GM21717 (cell line): ENCODE results near the gene CREM.

Source experiments
- ATAC-seq: cut with Tn5 transposase; IDR thresholded peaks from one replicate; pipeline ENCODE4 v1.9.1; 2021; ENCODE audit warnings: mild to moderate bottlenecking, moderate library complexity; ENCODE audit not compliant: unreplicated experiment

The CREM gene

GRCh38 chr10:35133586-35133985, 6.9 kb downstream of the CREM start:
- ATAC-seq = no peak

DNA sequence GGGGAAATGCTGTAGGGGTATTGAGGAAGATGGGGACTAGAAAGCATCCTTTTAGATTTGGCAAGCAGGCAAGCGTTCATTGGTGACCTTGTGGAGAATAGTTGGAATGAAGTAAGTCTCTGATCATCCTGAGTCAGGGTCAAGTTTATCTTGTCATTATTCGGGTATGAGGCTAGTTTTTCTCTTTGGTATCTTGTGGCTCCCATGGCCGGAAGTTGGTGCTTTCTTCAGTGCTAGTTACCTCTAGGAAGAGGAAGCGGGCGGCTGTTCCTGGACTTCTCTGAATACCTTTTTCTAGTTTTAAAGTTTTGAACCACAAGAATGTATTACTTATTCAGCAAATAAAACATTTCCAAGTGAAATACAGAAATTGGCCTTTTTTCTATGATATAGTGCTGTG, 9.2 kb downstream of the CREM start:
- ATAC-seq = no peak

DNA sequence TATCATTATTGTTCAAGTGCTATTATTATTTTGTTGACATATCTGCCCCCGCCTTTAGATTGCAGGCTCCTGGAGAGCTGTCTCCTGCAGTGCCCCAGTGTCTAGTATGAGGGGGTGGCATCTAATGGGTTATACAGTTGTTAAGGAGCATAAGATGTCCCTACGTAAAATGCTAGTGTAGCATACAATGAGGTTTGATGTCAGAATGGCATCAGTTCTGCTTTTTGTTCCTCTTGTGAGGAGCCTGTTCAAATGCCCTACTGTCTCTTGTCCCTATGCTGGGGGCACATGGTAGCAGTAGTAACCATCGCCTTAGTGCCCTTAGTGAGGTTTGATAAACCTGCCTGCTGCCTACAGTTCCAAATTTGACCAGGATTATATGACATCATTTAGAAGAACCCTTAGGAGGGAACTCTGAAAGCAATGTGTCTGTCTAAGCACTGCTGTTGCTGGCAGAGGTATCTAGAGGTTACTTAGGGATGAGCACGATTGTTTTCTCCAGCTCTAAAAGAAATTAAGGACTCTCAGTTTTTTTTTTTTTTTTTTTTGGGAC, 9.7 kb downstream of the CREM start:
- ATAC-seq = peak; percentile 51

GRCh38 chr10:35140126-35140525, 13.5 kb downstream of the CREM start:
- no peak for ATAC-seq

DNA sequence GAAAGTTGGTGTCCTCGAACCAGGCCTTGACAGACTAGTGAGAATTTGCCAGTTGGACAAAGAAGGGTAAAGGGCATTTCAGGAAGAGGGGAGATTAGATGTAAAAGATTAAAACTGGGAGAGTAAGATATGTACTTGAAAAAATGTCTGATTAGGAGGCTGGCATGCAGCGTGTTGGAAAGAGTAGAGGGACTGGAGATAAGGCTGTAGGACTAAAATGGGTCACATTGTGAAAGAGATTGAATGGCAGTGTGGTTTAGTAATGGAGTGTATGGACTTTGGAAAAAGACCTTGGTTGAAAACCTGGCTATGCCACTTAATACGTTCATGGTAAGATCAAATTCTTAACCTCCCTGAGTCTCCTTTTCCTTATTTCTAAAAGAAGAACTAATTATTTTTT, 14.1 kb downstream of the CREM start:
- ATAC-seq = no peak

GRCh38 chr10:35150308-35150707, 23.7 kb downstream of the CREM start:
- no peak for ATAC-seq

- ATAC-seq = no peak
These were observed 26.3 kb downstream of the CREM start for GRCh38 chr10:35152992-35153391.

- ATAC-seq = no peak
These were observed 27.1 kb downstream of the CREM start for GRCh38 chr10:35153716-35154115.

DNA sequence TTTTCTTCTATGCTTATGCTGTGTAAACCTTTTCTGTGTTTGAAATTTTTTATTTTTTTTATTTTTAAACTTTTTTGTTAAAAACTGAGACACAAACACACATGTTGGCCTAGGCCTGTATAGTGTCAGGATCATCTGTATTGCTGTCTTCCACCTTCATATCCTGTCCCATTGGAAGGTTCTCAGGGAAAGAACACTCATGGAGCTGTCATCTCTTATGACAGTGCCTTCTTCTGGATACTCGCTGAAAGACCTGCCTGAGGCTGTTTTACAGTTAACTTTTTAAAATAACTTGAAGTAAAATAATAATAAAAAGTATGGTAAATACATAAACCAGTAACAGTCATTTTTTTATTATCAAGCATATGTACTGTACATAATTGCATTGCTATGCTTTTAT, 34.1 kb downstream of the CREM start:
- ATAC-seq = no peak

DNA sequence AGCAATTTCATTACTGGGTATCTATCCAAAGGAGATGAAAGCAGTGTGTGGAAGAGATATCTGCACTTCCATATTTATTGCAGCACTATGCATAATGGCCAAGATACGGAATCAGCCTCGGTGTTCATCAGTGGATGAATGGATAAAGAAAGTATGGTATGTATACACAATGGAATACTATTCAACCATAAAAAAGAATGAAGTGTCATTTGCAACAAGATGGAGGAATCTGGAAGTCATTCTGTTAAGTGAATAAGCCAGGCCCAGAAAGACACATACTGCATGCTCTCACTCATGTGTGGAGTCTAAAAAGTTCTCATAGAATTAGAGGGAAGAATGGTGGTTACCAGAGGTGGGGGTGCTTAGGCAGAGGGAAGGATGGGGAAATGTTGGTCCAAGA, 35.3 kb downstream of the CREM start:
- ATAC-seq = no peak

DNA sequence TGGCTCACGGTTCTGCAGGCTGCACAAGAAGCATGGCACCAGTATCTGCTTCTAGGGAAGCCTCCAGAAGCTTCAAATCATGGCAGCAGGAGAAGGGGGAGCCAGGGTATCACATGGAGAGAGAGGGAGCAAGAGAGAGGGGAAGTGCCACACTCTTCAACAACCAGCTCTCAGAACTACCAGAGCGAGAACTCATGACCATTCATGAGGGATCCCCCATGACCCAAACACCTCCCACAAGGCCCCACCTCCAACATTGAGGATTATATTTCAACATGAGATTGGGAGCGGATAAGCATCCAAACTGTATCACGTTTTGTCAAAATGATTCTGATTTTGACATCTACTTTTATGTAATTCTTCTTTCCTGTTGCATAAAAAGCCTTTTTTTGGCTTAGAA, 38.5 kb downstream of the CREM start:
- ATAC-seq = no peak

- ATAC-seq = no peak
These were observed 39.2 kb downstream of the CREM start for GRCh38 chr10:35165811-35166210.

DNA sequence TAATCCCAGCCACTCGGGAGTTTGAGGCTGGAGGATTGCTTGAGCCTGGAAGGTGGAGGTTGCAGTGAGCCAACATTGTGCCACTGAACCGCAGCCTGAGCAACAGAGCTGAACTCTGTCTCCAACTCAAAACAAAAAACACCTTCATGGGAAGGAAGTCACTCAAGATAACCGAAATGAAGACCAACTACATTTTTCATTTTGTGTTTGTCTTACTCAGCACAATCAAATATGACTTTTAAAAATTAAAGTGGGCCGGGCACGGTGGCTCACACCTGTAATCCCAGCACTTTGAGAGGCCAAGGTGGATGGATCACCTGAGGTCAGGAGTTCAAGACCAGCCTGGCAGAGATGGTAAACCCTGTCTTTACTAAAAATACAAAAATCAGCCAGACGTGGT, 40.0 kb downstream of the CREM start:
- no peak for ATAC-seq

DNA sequence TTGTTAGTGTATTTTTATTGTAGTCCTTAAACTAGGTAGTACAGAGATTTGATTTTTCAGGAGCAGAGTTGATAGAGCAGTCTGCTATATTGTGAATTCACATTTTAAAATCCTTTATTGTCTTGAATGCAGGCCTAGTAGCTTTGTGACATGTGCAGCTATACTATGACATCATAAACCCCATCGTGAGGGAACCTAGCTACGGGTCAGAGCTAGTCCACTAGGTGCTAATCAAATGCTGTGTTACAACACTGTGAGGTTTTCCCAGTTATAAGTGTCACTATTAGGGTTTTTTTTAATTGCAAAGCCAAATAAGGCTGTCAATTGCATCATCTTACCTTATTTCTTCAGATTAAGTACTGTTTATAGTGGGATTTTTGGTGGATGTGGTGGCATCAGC, 40.7 kb downstream of the CREM start:
- no peak for ATAC-seq

DNA sequence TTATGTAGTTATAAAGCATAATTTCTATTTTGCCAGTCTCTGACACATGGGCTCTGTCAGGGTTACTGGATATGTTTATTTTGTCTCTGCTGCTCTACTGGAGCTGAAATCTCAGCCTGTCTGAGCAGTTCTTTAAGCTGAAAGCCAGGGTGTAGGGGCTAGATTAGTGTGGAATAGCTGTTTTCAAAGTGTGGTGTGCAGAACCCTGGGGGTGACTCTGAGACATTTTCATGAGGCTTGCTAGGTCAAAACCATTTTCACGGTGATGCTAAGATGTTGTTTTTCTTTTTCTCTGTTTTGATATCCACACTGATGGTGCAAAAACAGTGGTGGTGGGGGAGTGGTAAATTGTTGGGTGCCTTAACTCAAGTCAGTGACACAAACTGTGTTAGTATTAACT, 45.5 kb downstream of the CREM start:
- no peak for ATAC-seq

GRCh38 chr10:35172574-35172973, 45.9 kb downstream of the CREM start:
- no peak for ATAC-seq

DNA sequence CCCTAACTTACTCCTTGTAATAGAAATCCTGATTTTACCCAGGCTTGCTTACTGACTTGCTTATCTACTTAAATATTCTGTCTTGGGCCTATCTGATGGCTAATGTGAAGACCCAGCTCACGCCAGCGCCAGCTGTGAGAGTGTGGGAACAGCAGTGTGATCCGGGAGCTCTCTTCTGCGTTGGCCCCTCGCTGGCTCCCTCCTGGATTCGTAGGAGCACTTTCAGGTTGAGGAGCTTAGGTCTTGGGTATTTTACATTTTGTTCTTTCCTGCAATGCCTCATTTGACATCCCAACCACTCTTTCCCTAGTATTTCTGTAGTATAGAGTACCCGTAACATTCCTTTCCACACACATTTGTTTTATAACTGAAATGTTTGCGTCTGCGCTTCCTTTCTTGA, 51.7 kb downstream of the CREM start:
- no peak for ATAC-seq

GRCh38 chr10:35182631-35183510, 56.2 kb downstream of the CREM start:
- no peak for ATAC-seq

GRCh38 chr10:35184527-35185171, 58.0 kb downstream of the CREM start:
- peak; percentile 41 for ATAC-seq

GRCh38 chr10:35185260-35186034, 58.8 kb downstream of the CREM start:
- no peak for ATAC-seq

DNA sequence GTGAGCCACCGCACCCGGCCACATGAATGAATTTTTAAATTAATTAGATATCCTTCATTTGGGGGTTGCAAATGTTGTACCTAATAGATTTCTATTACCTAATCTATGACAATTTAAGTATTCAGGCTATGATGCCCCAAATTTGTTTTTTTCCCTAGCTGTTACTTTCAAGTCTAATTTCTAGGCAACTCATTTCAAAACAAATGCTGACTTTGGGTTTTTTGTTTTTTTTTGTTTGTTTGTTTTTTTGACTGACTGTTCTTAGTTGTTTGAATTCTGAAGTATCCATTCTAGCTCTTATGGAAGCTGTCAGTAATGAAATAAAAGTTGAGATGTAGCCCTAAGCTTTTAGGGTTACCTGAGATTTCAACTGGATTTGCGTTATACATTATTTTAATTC, 62.3 kb downstream of the CREM start:
- no peak for ATAC-seq
